GM18870 (cell line): ENCODE data around the gene S100A9.

Experiments
- ATAC-seq: cut with Tn5 transposase; IDR thresholded peaks from one replicate; pipeline ENCODE4 v1.9.1; 2021; ENCODE audit warnings: moderate library complexity; ENCODE audit not compliant: unreplicated experiment

The S100A9 gene

GRCh38 chr1:153386500-153386901 is 28.8 kb downstream of the S100A9 start:
- no peak for ATAC-seq

- no peak for ATAC-seq
These were observed 29.3 kb downstream of the S100A9 start for GRCh38 chr1:153387001-153387400.

GRCh38 chr1:153387785-153388184 is 30.1 kb downstream of the S100A9 start:
- ATAC-seq: no peak

GRCh38 chr1:153389401-153389800 is 31.7 kb downstream of the S100A9 start:
- ATAC-seq: no peak

- ATAC-seq: no peak
These were observed 32.6 kb downstream of the S100A9 start for GRCh38 chr1:153389973-153390879.

GRCh38 chr1:153390938-153391710 is 33.5 kb downstream of the S100A9 start, which contains the start of gene S100A8:
TSS of gene S100A8 (minus strand) at chr1:153391073. CDS start at chr1:153390535, 538 bp downstream.
- ATAC-seq: no peak

- ATAC-seq: no peak
These were observed 34.6 kb downstream of the S100A9 start for GRCh38 chr1:153392258-153392657.

GRCh38 chr1:153392822-153393221 is 35.2 kb downstream of the S100A9 start:
- ATAC-seq: no peak

- no peak for ATAC-seq
These were observed 36.3 kb downstream of the S100A9 start for GRCh38 chr1:153393926-153394325.

GRCh38 chr1:153394391-153394790 is 36.7 kb downstream of the S100A9 start:
- no peak for ATAC-seq

GRCh38 chr1:153395136-153395685 is 37.6 kb downstream of the S100A9 start:
- no peak for ATAC-seq

GRCh38 chr1:153395776-153396175 is 38.1 kb downstream of the S100A9 start:
- no peak for ATAC-seq

GRCh38 chr1:153396461-153396860 is 38.8 kb downstream of the S100A9 start:
- no peak for ATAC-seq

GRCh38 chr1:153397051-153397923 is 39.6 kb downstream of the S100A9 start:
- ATAC-seq: no peak

GRCh38 chr1:153397924-153398651 is 40.4 kb downstream of the S100A9 start:
- ATAC-seq: no peak

- ATAC-seq: no peak
These were observed 41.9 kb downstream of the S100A9 start for GRCh38 chr1:153399401-153400055.

- ATAC-seq: no peak
These were observed 42.6 kb downstream of the S100A9 start for GRCh38 chr1:153400244-153400643.

- ATAC-seq: no peak
These were observed 43.8 kb downstream of the S100A9 start for GRCh38 chr1:153401461-153401860.

- ATAC-seq: no peak
These were observed 44.6 kb downstream of the S100A9 start for GRCh38 chr1:153402226-153402625.
